ENCODE results near the gene MRPS6.

Gene MRPS6

GRCh38 chr21:34072145-34073031 is 990 bp upstream of the MRPS6 start:
- DNase-seq = no peak

GRCh38 chr21:34073749-34074282 is 438 bp downstream of the MRPS6 start:
- DNase-seq = no peak

- peak; percentile 34 for DNase-seq
These were observed 1.1 kb downstream of the MRPS6 start for GRCh38 chr21:34074283-34075090.

- no peak for DNase-seq
These were observed 1.7 kb downstream of the MRPS6 start for GRCh38 chr21:34075091-34075425.

GRCh38 chr21:34075760-34076660 is 2.6 kb downstream of the MRPS6 start:
- DNase-seq = no peak

- DNase-seq = no peak
These were observed 3.5 kb downstream of the MRPS6 start for GRCh38 chr21:34076835-34077234.

GRCh38 chr21:34077888-34078287 is 4.5 kb downstream of the MRPS6 start:
- no peak for DNase-seq

- DNase-seq = no peak
These were observed 5.5 kb downstream of the MRPS6 start for GRCh38 chr21:34078915-34079314.

GRCh38 chr21:34080710-34081109 is 7.3 kb downstream of the MRPS6 start:
- DNase-seq = no peak

GRCh38 chr21:34082769-34083168 is 9.4 kb downstream of the MRPS6 start:
- no peak for DNase-seq

GRCh38 chr21:34083357-34083756 is 10.0 kb downstream of the MRPS6 start:
- no peak for DNase-seq

GRCh38 chr21:34085129-34085528 is 11.8 kb downstream of the MRPS6 start:
- DNase-seq = no peak

GRCh38 chr21:34086887-34087306 is 13.5 kb downstream of the MRPS6 start:
- DNase-seq = no peak

- DNase-seq = no peak
These were observed 15.4 kb downstream of the MRPS6 start for GRCh38 chr21:34088752-34089151.

- DNase-seq = no peak
These were observed 17.7 kb downstream of the MRPS6 start for GRCh38 chr21:34091032-34091431.

- DNase-seq = no peak
These were observed 18.2 kb downstream of the MRPS6 start for GRCh38 chr21:34091607-34092006.

- DNase-seq = no peak
These were observed 19.0 kb downstream of the MRPS6 start for GRCh38 chr21:34092262-34092921.

- no peak for DNase-seq
These were observed 19.7 kb downstream of the MRPS6 start for GRCh38 chr21:34093083-34093482.

GRCh38 chr21:34094949-34095348 is 21.6 kb downstream of the MRPS6 start:
- no peak for DNase-seq

- no peak for DNase-seq
These were observed 24.1 kb downstream of the MRPS6 start for GRCh38 chr21:34097442-34097841.

- DNase-seq = no peak
These were observed 27.0 kb downstream of the MRPS6 start for GRCh38 chr21:34100337-34100736.

GRCh38 chr21:34100790-34101189 is 27.4 kb downstream of the MRPS6 start:
- no peak for DNase-seq
